GM20000 (cell line): ENCODE measurements around the gene ARL2BP.

Experiments used
- DNase-seq: peaks from one replicate; pipeline ENCODE4 v3.0.0; 2012; ENCODE audit warnings: low spot score
- CTCF ChIP-seq: IDR thresholded peaks from 2 replicates; pipeline ENCODE4 v1.5.1; 2012; ENCODE audit warnings: mild to moderate bottlenecking, control low read depth; ENCODE audit errors: extremely low read depth, missing control alignments

Gene ARL2BP

GRCh38 chr16:57258226-57258909 is 13.3 kb downstream of the ARL2BP start:
- no peak for DNase-seq
- TF ChIP-seq CTCF = no peak

GRCh38 chr16:57258910-57259475 is 13.9 kb downstream of the ARL2BP start:
- TF ChIP-seq CTCF = no peak
- no peak for DNase-seq

GRCh38 chr16:57260294-57260929 is 15.4 kb downstream of the ARL2BP start:
- DNase-seq = peak; percentile 66
- no peak for TF ChIP-seq CTCF

DNA sequence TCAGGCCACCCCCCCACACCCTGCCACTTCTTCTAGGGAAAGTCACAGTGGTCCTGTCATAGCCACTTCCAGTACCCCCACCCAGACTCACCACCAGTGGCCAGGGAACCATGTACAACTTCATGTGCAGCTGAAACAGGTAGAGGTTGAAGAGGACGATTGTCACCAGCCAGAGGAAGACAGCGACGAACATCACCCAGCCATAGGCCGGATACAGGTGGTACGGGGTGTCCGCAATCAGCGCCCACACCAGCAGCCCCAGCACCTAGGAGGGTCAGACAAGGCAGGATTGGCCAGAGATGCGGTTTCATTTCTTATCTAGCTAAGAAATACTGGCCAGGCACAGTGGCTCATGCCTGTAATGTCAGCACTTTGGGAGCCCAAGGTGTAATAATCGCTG is 16.7 kb downstream of the ARL2BP start:
- no peak for TF ChIP-seq CTCF

GRCh38 chr16:57262841-57263540 is 17.9 kb downstream of the ARL2BP start:
- TF ChIP-seq CTCF = no peak
- no peak for DNase-seq

More for the DNA sequence above, 16.7 kb downstream of the ARL2BP start:
- no peak for DNase-seq

GRCh38 chr16:57263541-57264351 is 18.7 kb downstream of the ARL2BP start:
- no peak for DNase-seq
- no peak for TF ChIP-seq CTCF
